ENCODE measurements around the gene CLPTM1L. TPM values are rescaled to one million over a fixed set of nuclear protein-coding genes. Genes with fewer than 3 reads are reported as not detected.
"Not testable (repeated sequence)": the region's sequence is repeated elsewhere in the genome, so short reads cannot be mapped to it uniquely, and the experiment has no call there.

Gene CLPTM1L
- total RNA-seq, 1 experiment from 2014 or later = 532 TPM

DNA sequence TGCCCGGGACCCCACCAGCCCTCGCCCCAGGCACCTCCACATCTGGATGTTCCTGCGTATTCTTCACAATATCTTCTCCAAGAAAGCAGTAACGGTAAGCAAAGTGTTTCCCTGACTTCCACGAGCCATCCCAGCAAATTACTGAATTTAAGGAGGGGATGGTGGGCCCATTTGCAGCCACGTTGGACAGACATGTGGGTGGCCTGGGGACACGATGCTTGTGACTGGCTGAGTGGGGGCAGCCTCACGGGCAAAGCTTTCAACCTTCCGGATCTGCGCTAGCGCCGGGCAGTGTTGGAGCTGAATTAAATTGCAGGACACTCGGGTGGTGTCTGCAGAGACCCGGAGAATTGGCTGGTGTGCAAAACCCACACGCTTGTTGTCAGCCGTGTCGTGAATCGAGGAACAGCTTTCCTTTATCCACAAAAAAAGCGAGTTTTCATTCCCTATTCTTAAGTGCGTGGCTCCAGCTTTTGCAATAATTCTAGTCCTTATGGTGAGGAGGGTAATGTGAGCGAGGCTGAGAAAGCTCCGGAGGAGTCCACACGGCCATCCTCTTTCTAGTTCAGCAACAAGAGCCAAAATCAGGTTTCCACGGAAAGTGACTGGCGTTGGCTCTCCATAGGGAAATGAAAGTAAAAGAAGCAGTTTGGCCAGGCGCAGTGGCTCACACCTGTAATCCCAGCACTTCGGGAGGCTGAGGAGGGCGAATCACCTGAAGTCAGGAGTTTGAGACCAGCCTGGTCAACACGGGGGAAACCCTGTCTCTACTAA, 17.5 kb upstream of the CLPTM1L start:
- no peak for DNase-seq (ENCODE audit: low read depth)

GRCh38 chr5:1360861-1361260, 16.0 kb upstream of the CLPTM1L start:
- DNase-seq (ENCODE audit: low read depth) = no peak

DNA sequence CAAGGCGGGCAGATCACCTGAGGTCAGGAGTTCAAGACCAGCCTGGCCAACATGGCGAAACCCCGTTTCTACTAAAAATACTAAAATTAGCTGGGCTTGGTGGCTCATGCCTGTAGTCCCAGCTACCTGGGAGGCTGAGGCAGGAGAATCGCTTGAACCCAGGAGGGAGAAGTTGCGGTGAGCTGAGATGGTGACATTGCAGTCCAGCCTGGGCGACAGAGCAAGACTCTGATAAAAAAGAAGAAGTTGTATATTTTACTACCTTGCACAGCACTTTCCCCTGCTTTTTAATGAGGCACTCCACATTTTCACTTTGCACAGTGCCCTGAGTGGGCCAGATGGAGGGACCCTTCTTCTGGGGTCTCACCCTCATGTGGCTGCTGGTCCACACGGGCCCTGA, 15.5 kb upstream of the CLPTM1L start:
- not testable (repeated sequence) for DNase-seq (ENCODE audit: low read depth)

- no peak for DNase-seq (ENCODE audit: low read depth)
Observed at GRCh38 chr5:1359713-1360112, 14.8 kb upstream of the CLPTM1L start.

GRCh38 chr5:1359031-1359645, 14.2 kb upstream of the CLPTM1L start:
- no peak for DNase-seq (ENCODE audit: low read depth)

GRCh38 chr5:1358726-1359025, 13.8 kb upstream of the CLPTM1L start:
- no peak for DNase-seq (ENCODE audit: low read depth)

DNA sequence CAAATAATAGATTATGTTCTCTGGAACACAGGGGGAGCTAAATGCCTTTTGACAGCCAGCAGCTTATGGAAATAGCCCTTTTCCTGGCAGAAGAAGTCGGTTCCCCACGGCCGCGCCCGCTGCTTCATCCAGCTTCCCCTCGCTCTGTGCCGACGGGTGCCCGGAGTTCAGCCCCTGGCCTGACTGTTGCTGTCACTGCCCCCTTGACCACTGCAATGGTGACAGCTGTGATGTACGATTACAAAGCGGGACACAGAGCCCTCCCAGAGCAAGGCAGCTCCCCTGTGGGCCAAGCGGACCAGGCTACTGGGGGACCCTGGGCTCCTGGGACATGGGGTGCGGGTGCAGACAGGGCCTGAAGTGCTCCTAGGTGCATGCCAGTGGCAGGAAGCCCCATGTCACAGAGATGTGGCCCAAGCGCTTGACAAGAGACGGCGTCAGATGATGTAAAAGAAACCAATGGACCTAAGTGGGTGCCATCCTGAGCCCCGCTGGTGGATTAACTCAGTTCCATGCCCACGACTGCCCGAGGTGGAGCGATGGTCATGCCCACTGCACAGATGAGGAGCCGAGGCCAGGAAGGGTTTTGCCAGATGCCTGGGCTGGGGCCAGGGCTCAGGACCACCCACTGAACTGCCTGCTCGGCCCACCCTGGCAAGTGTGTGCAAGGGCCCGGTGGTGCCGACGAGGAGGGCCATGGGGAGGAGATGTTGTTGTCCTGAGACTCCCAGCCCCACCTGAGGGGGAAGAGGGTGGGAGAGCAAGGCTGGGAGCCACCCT, 13.2 kb upstream of the CLPTM1L start:
- no peak for DNase-seq (ENCODE audit: low read depth)

- DNase-seq (ENCODE audit: low read depth) = no peak
Observed at GRCh38 chr5:1356873-1357787, 12.2 kb upstream of the CLPTM1L start.

GRCh38 chr5:1354576-1354975, 9.7 kb upstream of the CLPTM1L start:
- no peak for DNase-seq (ENCODE audit: low read depth)

GRCh38 chr5:1352231-1353219, 7.6 kb upstream of the CLPTM1L start:
- no peak for DNase-seq (ENCODE audit: low read depth)

GRCh38 chr5:1351156-1351555, 6.3 kb upstream of the CLPTM1L start:
- DNase-seq (ENCODE audit: low read depth) = no peak

- no peak for DNase-seq (ENCODE audit: low read depth)
Observed at GRCh38 chr5:1349246-1349645, 4.3 kb upstream of the CLPTM1L start.

DNA sequence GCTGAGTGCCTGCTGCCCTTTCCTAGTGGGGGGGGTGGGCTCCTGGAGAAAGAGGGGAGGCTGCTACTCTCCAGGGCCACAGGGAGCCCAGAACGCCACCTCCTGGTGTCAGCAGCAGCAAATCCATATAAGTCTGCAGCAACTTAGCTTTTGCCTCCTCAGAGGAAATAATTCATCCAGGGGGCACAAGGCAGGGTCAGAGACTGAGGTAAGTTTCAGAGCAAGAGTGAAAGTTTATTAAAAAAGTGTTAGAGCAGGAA, 4.0 kb upstream of the CLPTM1L start:
- DNase-seq (ENCODE audit: low read depth) = no peak

DNA sequence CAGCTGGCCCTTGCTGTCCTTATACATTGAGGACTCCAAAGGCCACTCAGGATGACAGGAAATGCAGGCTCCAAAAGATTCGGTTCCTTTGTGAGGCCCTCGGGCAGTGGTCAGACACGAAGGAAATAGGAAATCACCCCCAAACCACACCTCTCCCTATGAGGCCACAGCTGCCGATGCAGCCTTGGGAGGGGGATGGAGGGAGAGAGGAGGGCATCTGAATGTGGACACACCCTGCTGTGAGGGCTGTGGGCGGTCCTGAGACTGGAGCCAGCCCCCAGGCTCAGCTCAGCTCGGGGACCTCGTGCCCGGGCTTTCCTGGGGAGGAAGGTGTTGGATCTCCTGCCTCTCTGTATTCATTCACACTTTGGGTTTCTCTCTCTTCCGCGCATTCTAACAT, 2.7 kb upstream of the CLPTM1L start:
- no peak for DNase-seq (ENCODE audit: low read depth)

DNA sequence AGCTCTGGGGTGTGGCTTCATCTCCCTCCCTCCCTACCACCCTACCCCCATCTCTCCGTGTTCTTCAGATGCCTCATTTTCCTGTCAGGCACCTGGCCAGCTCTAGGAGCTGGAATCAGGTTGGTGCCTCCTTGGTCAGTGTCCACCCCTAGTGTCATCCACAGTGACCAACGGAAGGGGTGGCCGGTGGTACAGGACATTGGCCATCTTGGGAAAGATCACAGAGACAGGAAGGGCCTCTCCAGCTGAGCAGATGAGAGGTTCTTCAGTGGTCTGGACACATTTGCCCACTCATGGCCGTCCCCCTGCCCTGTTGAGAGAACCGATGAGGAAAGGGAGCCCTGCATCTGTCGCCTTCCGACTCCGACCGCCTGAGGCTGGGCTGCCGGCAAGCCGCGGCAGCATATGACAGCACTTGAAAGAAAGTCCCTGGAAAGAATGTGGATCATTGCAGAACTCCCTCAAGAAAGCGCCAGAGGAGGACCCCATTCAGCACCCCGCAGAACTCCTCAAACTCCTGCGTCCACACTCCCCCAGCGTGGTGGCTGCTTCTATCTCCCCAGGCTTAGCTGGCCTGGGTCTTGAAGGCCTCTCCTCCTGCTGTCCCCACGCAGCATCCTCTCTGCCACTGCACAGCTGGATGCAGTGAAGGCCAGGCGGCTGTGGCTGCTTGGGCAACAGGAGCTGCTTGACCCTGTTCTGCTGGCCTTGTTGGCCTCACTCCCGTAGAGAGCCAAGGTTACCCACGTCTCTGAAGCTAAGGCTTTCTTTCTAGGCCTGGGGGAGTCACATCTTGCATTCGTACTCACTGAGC, 1.9 kb upstream of the CLPTM1L start:
- no peak for DNase-seq (ENCODE audit: low read depth)

GRCh38 chr5:1345876-1346626, 1.2 kb upstream of the CLPTM1L start:
- no peak for DNase-seq (ENCODE audit: low read depth)

GRCh38 chr5:1343931-1344901, 683 bp downstream of the CLPTM1L start:
- no peak for DNase-seq (ENCODE audit: low read depth)

- DNase-seq (ENCODE audit: low read depth) = no peak
Observed at GRCh38 chr5:1343315-1343751, 1.6 kb downstream of the CLPTM1L start.
